ENCODE results near the gene RND2.

RND2 gene

DNA sequence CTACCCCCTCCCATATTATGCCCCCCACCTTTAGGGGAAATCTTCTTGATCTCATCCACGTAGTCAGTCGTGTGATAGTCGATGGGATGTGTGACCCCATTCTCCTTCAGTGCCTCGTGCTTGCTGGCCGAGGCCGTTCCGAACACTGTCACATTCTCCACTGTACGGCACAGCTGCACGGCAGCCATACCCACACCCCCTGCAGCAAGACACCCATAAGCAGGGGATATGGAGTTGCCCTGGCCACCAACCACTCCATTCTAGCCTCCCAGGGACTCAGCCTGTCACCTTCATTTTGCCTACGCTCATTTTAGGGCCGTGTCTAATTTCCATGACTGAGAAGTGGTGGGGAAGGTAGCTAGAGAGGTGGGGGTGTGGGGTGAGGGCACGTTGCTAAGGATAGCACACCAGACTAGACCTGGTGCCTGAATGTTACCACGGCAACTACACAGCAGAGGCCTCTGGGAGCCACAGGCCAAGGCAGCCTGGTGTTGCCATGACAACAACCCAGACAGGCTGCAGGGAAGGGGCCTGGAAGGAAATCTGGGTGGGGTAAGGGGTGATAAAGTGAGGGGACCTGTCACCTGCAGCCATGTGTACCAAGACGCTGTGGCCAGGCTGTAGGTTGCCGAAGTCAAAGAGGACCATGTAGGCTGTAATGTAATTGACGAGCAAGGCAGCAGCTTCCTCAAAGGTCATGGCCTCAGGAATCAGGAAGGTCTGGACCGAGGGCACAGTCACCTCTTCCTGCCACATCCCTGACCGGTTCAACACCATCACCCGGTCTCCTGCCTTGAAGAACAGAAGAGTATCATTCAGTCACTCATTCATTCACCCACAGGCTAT lies 6.8 kb upstream of the RND2 start:
- Histone ChIP-seq H3K27me3 (replicated peaks; ENCODE audit: insufficient read depth, low read length) (no peaks in the 10 kb centered on the region), H2AFZ (ENCODE audit: low read length) (no peak overlapping the region), H3K4me3 (ENCODE audit: low read length) (no peak overlapping the region), H3K9me2 (replicated peaks; ENCODE audit: insufficient read depth, low read length) (no peaks in the 10 kb centered on the region), H3K36me3 (replicated peaks; ENCODE audit: insufficient read depth, low read length) (no peaks in the 10 kb centered on the region), H3K9ac (ENCODE audit: low read length) (no peak overlapping the region), H3K4me1 (ENCODE audit: low read length) (no peaks in the 10 kb centered on the region), H3K9me3 (replicated peaks; ENCODE audit: insufficient read depth, low read length) (no peaks in the 10 kb centered on the region), H3K27ac (ENCODE audit: low read length) (no peak overlapping the region), H3K4me2 (ENCODE audit: low read depth, low read length) (no peak overlapping the region), H3K79me2 (ENCODE audit: low read length) (no peaks in the 10 kb centered on the region), H3F3A (ENCODE audit: insufficient read depth, low read length) (peaks cover 5% of the 10 kb centered on the region; the same call in 1 of the 2 replicates), H4K20me1 (ENCODE audit: insufficient read depth, low read length) (no peaks in the 10 kb centered on the region)
- DNase-seq: no peak
- no peak for TF ChIP-seq EZH2phosphoT487 (IDR thresholded peaks at IDR 0.05; ENCODE audit: low read length)
- TF ChIP-seq EZH2 (optimal IDR thresholded peaks at IDR 0.05; ENCODE audit: low read depth, low read length): no peak
- TF ChIP-seq, protein P1, sequence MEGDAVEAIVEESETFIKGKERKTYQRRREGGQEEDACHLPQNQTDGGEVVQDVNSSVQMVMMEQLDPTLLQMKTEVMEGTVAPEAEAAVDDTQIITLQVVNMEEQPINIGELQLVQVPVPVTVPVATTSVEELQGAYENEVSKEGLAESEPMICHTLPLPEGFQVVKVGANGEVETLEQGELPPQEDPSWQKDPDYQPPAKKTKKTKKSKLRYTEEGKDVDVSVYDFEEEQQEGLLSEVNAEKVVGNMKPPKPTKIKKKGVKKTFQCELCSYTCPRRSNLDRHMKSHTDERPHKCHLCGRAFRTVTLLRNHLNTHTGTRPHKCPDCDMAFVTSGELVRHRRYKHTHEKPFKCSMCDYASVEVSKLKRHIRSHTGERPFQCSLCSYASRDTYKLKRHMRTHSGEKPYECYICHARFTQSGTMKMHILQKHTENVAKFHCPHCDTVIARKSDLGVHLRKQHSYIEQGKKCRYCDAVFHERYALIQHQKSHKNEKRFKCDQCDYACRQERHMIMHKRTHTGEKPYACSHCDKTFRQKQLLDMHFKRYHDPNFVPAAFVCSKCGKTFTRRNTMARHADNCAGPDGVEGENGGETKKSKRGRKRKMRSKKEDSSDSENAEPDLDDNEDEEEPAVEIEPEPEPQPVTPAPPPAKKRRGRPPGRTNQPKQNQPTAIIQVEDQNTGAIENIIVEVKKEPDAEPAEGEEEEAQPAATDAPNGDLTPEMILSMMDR (IDR thresholded peaks at IDR 0.05; ENCODE audit: low read length): no peak

DNA sequence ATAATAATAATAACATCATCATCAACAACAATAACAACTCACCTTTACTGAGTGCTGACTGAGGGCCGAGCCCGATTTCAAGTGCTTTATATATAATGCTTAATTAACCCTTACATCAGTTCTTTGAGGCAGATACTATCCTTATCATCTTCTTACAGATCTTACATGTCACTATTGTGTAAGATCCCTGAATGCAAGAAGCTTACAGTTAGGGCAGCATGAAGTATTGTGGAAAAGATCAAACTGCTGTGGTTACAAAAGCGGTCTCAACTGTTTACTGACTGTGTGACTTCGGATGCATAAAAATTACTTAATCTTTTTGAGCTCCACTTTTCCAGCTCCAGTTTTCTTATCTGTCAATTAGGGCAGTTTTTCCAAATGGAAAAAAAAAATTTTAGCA lies 6.1 kb upstream of the RND2 start:
- Histone ChIP-seq H3K27me3 (replicated peaks; ENCODE audit: insufficient read depth, low read length) (no peaks in the 10 kb centered on the region), H3K4me1 (ENCODE audit: low read length) (no peaks in the 10 kb centered on the region), H3K9me2 (replicated peaks; ENCODE audit: insufficient read depth, low read length) (no peaks in the 10 kb centered on the region), H3K4me2 (ENCODE audit: low read depth, low read length) (no peak overlapping the region), H4K20me1 (ENCODE audit: insufficient read depth, low read length) (no peaks in the 10 kb centered on the region), H3K27ac (ENCODE audit: low read length) (no peak overlapping the region), H3K4me3 (ENCODE audit: low read length) (no peak overlapping the region), H3K9me3 (replicated peaks; ENCODE audit: insufficient read depth, low read length) (no peaks in the 10 kb centered on the region), H3K9ac (ENCODE audit: low read length) (no peak overlapping the region), H2AFZ (ENCODE audit: low read length) (no peak overlapping the region), H3K79me2 (ENCODE audit: low read length) (no peaks in the 10 kb centered on the region), H3F3A (ENCODE audit: insufficient read depth, low read length) (peaks cover 5% of the 10 kb centered on the region; the same call in 1 of the 2 replicates), H3K36me3 (replicated peaks; ENCODE audit: insufficient read depth, low read length) (no peaks in the 10 kb centered on the region)
- no peak for TF ChIP-seq EZH2phosphoT487 (IDR thresholded peaks at IDR 0.05; ENCODE audit: low read length)
- TF ChIP-seq, protein P1 (IDR thresholded peaks at IDR 0.05; ENCODE audit: low read length): no peak
- no peak for TF ChIP-seq EZH2 (optimal IDR thresholded peaks at IDR 0.05; ENCODE audit: low read depth, low read length)
- no peak for DNase-seq

DNA sequence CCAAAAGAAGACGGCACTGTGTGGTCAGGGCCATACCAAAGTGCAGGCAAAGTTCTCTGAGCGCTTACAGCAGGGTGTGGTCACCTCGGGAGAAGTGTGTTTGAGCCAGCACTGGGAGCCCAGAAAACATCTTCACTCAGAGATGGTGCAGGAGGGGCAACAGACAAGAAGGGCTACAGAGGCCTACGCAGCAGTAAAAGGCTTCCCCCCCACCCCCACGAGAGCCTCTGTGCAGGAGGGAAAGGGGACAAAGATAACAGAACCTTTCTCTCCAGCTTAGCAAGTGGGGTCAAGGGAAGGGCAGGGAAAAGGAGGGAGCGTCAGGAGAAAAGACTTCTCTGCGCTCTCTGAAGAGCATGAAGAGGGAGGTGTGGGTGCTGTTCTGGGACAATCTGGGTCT lies 5.6 kb upstream of the RND2 start:
- TF ChIP-seq, protein P1 (IDR thresholded peaks at IDR 0.05; ENCODE audit: low read length): no peak
- TF ChIP-seq EZH2 (optimal IDR thresholded peaks at IDR 0.05; ENCODE audit: low read depth, low read length) (no peak), EZH2phosphoT487 (IDR thresholded peaks at IDR 0.05; ENCODE audit: low read length) (no peak)
- Histone ChIP-seq H3K9me3 (replicated peaks; ENCODE audit: insufficient read depth, low read length) (no peaks in the 10 kb centered on the region), H4K20me1 (ENCODE audit: insufficient read depth, low read length) (no peaks in the 10 kb centered on the region), H3K4me2 (ENCODE audit: low read depth, low read length) (no peak overlapping the region), H3K9ac (ENCODE audit: low read length) (no peak overlapping the region), H3K79me2 (ENCODE audit: low read length) (no peaks in the 10 kb centered on the region), H2AFZ (ENCODE audit: low read length) (no peak overlapping the region), H3K4me1 (ENCODE audit: low read length) (no peaks in the 10 kb centered on the region), H3K36me3 (replicated peaks; ENCODE audit: insufficient read depth, low read length) (no peaks in the 10 kb centered on the region), H3F3A (ENCODE audit: insufficient read depth, low read length) (peaks cover 5% of the 10 kb centered on the region; the same call in 1 of the 2 replicates), H3K27me3 (replicated peaks; ENCODE audit: insufficient read depth, low read length) (no peaks in the 10 kb centered on the region), H3K4me3 (ENCODE audit: low read length) (no peak overlapping the region), H3K9me2 (replicated peaks; ENCODE audit: insufficient read depth, low read length) (no peaks in the 10 kb centered on the region), H3K27ac (ENCODE audit: low read length) (no peak overlapping the region)
- no peak for DNase-seq
